ENCODE results near the gene MYMK.

The MYMK gene

GRCh38 chr9:133533857-133534256 lies 9.1 kb upstream of the MYMK start:
- no peak for DNase-seq

GRCh38 chr9:133532937-133533668 lies 8.3 kb upstream of the MYMK start:
- DNase-seq: peak; percentile 27

DNA sequence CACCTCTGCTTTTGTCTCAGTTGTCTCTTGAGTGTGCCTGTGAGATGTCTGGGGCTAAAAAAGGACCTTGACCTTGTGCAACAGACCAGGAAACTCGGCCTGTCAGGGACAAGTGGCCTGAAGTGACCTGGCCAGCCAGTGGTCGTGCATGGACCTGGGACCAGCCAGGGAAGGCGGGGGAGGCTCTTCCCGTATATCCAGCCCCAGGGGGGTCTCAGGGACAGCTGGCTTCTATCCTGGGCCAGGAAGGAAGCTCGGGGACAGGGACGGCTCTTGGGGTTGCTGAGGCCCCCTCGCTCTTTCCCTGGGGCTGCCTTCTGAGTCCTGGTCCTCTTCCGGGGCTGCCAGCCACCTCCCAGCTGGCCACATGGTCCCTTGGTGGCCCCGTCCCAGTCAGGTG lies 6.5 kb upstream of the MYMK start:
- DNase-seq: no peak

- DNase-seq: no peak
These were observed 5.1 kb upstream of the MYMK start for GRCh38 chr9:133529874-133530273.

GRCh38 chr9:133529457-133529856 lies 4.7 kb upstream of the MYMK start:
- no peak for DNase-seq

GRCh38 chr9:133528876-133529241 lies 4.1 kb upstream of the MYMK start:
- DNase-seq: no peak

DNA sequence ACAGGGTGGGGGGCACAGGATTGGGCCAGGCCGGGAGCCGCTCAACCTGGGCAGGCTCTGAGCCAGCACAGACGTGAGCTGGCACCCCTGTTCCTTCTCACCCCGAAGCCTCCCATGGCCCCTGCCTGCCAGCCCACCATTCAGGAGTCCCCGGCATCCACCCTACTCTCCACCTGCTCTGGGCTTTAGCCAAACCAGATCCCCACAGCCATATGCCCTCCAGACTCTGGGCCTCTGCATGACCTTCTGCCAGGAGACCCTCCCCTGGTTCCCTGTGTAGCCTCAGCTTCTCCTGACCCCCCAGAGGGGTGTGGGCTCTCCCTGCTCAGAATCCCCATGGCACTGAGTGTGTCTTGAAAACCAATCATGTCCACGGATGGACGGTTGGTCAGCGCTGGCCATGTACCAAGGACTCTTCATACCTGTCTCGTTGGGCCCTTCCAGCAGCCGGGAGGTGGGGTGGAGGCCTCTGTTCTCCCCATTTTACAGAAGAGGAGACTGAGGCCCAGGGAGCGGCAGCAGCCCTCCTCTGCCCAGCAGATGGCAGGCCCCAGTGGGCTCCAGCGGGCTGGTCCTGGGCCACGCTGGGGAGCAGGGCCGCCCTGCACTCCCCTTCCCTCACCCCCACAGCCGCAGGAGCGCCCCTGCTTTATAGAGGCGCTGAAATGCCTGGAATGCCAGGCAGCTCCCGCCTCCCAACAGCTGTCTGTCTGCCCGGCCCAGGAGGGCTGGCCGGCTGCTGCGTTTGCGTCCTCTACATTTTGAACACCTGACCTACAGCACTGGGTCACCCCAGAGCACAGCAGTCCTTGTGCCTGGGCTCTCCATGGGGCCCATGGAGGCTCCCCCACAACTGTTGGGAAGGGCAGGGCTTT lies 3.5 kb upstream of the MYMK start:
- no peak for DNase-seq

GRCh38 chr9:133527444-133527920 lies 2.7 kb upstream of the MYMK start:
- DNase-seq: no peak

DNA sequence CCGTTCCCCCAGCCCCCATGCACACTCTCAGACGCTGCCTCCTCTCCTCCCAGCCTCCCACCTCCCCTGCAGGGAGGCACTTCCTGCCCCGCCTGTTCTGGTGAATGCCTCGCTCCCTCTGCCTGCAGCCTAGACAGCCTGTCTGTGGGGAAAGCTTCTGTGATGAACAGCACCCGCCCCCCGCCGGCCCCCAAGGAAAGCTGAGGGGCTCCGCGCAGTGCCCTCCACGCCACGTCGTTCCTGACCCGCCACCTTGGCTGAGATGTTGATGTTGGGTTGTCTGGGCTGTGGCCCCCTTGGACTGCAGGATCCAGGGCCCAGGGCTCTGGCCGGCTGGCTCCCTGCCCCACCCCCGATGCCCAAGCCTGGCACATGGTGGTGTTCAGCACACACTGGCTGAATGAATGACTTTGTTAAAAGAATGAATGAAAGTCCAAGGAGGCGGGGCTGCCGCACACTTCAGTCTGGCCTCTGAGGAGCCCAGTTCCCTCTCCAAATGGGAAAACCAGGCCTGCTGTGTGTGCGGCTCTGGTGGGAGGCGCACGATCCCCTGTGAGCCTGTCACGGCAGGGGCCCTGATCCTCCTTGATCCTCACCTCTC lies 2.1 kb upstream of the MYMK start:
- DNase-seq: no peak

- DNase-seq: no peak
These were observed 918 bp upstream of the MYMK start for GRCh38 chr9:133525677-133526076.

GRCh38 chr9:133524146-133524545 lies 613 bp downstream of the MYMK start:
- DNase-seq: no peak

DNA sequence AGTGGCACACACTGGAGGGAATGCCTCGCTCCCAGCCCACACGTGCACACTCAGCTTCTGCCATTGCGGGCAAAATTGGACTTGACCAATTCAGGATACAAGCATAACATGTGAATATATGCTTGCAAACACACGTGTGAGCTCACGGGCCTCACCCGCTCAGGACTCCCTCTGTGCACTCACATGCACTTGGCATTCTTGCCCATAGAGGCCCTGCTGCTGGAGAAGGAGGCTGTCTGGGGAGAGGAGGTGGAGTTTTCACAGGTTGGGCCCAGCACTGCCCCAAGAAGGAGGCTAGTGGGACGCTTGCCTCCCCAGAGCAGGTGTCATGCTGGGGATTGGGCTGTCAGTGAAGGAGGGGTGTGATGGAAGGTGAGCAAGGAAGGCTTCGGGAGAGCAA lies 1.7 kb downstream of the MYMK start:
- DNase-seq: no peak

DNA sequence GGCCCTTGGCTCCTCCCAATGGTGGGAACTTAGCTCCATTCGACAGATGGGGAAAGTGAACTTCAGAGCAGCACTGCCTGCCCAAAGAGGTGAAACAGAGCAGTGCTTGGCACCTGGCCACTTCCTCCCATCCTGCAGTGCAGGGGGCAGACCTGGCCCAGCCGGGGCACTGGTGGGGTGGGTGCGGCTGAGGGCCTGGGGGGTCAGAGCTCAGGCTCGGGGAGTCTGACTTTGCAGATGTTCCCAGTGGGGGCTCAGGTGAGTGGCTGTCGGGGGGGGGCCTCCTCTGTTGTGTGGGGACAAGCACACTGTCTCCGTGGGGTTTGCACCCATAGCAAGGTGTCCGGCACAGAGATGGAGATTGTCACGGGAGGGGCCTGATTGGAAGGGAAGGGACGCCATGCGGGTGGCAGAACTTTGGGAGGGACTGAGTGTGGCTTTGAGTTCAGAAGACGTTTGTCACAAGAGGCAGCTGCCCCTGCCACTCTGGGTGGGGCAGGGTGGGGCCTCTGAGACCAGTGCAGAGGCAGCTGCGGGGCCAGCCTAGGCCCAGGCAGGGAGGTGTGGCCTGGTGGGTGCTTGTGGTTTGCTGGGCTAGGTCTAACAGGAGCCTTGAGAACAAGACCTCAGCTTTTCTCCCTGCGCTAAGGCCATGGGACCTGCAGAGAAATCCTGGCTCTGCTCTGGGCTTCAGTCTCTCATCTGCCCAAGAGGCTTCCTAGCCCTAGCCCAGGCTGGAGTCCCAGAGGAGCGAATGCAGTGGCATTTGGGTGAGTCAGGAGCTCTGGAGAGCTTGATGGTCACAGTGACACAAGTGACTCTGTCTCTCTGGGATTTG lies 2.5 kb downstream of the MYMK start:
- DNase-seq: no peak

- no peak for DNase-seq
These were observed 3.4 kb downstream of the MYMK start for GRCh38 chr9:133521122-133522072.

- no peak for DNase-seq
These were observed 4.5 kb downstream of the MYMK start for GRCh38 chr9:133520121-133520835.

DNA sequence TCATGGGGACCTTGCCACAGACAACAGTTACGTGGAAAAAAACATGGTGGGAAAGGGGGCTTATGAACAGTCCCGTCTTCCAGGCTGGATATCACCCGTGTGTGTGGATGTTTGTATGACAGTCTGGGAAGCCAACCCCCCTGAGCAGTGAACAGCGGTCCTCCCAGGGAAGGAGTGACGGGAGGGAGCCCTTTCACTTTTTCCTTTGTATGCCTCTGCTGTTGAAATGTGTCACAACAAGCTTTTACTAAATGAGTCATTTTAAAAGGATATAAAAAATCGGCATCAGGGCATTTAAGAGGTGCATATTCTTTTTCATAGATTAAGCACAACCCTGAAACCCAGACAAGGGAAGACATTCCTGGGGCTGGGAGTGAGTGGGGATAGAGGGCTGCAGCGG lies 5.1 kb downstream of the MYMK start:
- no peak for DNase-seq

GRCh38 chr9:133518706-133519449 lies 5.9 kb downstream of the MYMK start:
- DNase-seq: no peak

GRCh38 chr9:133518200-133518599 lies 6.6 kb downstream of the MYMK start:
- DNase-seq: no peak

DNA sequence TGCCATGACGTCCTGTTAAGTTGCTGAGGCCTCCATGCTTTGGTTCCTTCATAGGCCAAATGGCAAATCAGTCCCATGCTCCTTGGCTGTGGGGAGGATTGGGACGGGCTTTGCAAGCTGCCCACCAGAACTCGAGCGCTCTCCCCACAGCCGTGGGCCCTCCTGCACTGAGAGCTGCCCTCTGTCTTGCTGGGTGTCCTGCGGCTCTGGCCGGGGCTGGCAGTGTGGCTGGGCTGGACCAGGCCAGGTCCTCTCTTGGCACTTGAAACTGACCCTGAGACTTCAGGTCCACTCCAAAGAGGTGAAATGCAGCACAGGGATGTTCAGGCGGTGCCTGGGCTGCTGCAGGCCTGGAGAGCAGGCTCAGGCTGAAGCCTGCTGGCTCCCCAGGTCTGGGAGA lies 7.0 kb downstream of the MYMK start:
- DNase-seq: no peak

GRCh38 chr9:133516961-133517350 lies 7.8 kb downstream of the MYMK start:
- no peak for DNase-seq

All from NK-92 treated with Interleukin-12 subunit alpha and Interleukin-12 subunit beta, amount 100 ng/mL, for 24 hours (cell line).